Fibroblast of skin of abdomen (primary cell): ENCODE data around the gene FAM171A2.
"Not testable (repeated sequence)": the region's sequence is repeated elsewhere in the genome, so short reads cannot be mapped to it uniquely, and the experiment has no call there.

Source experiments
- DNase-seq: peaks from one replicate; pipeline ENCODE4 v3.0.0-alpha.2; 2013

The FAM171A2 gene

GRCh38 chr17:44383363-44383762, 19.7 kb upstream of the FAM171A2 start:
- no peak for DNase-seq

GRCh38 chr17:44382917-44383316, 19.3 kb upstream of the FAM171A2 start:
- DNase-seq = no peak

GRCh38 chr17:44381810-44382305, 18.2 kb upstream of the FAM171A2 start:
- DNase-seq = no peak

GRCh38 chr17:44380767-44381166, 17.1 kb upstream of the FAM171A2 start:
- DNase-seq = no peak

DNA sequence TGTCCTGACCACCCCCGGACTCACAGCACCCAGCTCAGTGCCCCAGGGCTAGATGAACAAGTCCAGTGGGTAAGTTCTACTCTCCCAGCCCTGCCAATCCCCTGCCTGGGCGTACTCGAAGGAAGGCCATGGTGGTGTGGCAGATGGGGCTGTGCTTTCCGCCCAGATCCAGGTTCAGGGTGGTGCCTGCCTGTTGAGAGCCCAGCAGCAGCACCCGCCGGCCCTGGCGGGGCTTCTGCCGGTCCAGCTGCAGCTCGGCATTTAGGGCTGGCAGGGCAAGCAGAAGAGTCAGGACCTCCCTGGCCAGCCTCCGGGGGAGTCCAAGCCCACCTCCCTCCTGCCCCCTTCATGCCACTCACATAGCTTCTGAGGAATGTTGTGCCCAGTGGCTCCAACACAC, 16.2 kb upstream of the FAM171A2 start:
- DNase-seq = no peak

- DNase-seq = no peak
Observed at GRCh38 chr17:44378171-44378705, 14.6 kb upstream of the FAM171A2 start.

- no peak for DNase-seq
Observed at GRCh38 chr17:44376779-44377178, 13.1 kb upstream of the FAM171A2 start.

GRCh38 chr17:44376124-44376523, 12.5 kb upstream of the FAM171A2 start:
- no peak for DNase-seq

GRCh38 chr17:44375196-44376017, 11.8 kb upstream of the FAM171A2 start:
- DNase-seq = no peak

DNA sequence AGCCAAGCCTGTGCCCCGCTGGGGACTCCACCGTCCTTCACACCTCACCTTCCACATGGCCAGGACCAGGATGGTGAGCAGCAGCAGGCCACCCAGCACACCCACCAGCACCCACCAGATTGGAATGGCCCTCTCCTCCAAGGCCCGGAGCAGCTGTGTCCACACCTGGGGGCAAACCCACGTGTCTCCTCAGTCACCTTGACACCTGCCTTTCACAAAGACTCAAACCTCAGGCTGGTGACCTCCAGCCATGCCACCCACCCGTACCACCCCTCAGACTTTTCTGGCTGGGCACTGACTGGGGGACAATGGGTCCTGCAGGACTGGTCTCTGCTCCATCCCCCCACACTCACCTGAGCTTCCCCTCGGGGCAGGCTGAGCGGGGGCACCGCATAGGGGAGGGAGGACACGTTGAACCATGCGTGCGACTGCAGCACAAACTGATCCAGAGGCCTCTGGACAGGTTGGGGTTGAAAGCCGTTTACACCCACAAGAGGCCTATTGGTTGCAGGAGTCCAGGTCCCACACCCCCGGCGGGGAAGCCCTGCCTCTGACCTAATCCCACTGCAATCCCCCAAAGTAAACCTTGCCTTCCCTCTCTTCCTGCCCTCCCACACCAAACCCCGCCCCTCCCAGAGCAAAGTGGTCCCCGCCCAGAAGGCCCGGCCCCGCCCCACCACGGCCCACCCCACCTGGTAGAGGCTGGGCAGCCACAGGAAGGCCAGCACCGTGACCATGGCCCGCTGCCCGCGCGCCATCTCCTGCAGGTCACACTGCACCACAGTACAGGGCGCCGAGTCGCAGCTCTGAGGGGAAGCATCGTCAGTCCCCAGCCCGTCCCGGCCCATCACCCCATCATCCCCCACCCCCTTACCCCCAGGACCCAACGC, 10.9 kb upstream of the FAM171A2 start:
- DNase-seq = no peak

DNA sequence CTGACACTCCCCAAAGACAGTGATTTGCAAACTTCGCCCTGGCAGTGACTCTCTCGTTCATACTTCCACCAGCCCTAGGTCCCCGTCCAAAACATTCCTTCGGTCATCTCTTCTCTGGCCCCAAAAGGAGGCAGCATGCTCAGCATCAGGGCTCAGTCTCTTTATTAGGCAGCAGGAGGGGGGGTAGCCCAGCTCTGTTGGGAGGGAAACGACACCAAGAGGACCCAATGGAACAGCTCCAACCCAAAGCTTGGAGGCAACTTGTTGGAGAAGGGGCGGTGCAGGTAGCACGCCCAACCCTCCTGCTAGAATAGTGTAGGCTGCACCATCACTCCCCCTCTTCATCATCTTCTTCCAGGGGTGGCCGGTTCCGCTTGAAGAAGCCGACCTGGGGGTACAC, 8.4 kb upstream of the FAM171A2 start:
- no peak for DNase-seq

- not testable (repeated sequence) for DNase-seq
Observed at GRCh38 chr17:44369414-44370023, 5.9 kb upstream of the FAM171A2 start.

- not testable (repeated sequence) for DNase-seq
Observed at GRCh38 chr17:44368391-44369243, 5.0 kb upstream of the FAM171A2 start.

DNA sequence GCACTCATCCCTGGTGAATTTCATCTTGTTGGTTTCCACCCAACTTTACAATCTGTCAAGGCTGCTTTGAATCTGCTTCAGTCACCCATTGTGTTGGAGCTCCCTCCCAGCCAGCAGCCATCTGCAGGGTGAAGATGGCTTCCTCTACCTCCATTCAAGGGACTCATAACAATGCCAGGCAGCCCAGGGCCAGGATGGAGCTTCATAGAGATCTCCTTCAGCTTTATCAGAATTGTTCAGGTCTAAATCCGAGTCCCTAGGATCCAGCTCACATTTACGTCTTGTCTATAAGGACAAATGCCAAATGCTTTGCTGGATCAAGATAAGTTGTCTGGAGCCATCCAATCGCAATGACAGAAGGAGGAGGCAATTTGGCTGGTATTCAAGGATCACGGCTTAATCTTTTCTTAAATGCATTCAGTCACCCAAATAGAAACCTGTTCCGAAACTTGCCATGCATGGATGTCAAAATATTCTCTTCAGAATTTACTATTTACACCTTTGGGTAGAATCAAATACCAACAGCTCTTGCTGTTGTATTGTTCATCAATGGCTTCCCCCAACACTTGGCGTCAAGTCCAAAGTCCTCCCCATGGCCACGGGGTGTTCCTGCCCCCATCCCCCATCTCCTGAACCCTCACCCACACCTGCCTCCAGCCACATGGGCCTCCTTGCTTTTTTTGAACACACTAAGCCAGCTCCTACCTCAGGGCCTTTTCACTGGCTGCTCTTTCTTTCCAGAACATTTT, 3.8 kb upstream of the FAM171A2 start:
- DNase-seq = no peak

- not testable (repeated sequence) for DNase-seq
Observed at GRCh38 chr17:44365051-44365450, 1.4 kb upstream of the FAM171A2 start.

GRCh38 chr17:44362949-44363612, 572 bp downstream of the FAM171A2 start:
- DNase-seq = no peak

DNA sequence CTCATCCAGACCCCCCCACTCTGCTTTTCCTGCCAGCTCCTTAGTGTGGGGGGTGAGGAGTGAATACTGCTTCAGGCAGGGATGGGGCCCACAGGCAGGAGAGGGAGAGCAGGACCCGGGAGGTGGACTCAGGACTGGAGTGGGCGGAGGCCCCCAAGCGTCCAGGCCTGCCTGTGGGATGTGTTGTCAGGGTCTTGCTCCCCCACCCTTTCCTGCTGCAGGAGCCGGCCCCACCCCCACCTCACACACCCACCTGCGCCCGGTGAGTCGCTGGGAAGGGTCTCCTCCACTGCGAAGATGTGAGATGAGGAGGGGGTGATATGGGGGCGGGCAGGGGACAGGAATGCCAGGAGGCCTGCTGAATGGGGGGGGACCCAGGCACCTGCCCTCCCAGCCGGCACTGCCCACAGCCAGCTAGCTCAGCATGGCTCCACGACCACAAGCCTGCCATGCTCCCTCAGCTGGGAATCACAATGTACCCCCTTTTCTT, 1.1 kb downstream of the FAM171A2 start:
- DNase-seq = no peak

DNA sequence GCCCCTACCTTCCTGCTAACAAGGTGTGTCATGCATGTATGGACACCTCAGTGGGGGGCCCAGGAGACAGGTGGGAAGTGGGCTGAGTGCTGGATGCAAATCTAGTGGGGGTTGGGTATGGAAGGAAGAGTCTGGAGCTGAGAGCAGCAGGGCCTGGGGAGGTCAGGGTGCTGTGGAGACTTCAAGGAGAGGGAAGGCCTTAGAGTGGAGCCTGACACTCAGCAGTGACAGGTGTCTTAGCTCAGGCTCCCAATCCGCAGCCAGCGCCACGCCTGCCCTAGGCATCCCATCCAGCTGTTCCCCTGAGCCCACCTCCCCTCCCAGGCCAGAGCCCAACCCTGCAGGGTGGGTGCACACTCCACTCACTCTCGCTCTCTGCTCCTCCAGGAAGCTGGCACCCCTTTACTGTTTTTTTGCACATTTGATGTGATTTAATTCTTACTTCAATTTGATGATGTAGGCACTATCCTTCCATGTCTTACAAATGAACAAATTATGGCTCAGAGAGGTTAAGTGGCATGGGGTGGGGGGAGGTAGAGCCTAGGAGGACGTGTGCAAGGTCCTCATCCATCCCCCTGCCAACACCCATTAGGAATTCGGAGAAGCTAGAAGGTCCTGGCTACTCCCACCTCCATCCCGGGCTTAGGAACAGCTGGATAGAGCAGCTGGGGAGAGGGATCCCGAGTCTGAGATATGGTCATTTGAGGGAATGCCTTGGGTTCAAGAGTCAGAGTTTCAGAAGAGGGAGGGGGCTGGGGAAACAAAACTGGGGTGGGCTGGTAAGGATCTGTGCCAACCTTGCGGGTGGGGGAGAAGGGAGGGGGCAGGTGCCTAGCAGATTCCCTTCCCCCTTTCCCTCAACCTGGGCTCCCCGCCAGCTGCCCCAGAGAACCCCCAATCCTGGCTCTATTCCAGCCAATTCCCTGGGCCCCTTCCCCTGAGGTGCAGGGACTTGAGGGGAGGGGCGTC, 2.1 kb downstream of the FAM171A2 start:
- DNase-seq = no peak

DNA sequence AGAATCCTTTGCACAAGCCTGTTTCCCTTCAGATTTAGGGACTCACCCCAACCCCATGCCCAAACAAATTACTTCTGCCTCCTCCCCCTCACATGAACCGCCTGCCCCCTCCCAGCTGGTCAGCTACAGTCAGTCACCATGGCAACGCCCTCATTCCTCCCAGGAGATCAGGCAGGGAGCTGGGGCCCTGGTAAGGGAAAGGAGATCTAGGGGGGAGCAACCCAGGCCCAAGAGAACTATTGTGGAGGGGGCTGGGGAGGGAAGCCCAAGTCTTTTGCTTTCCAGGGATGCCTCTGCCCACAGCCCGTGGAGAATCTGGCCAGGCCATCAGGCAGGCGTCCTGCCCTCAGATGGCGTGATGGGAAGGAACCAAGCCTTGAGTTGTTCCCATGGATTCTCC, 2.8 kb downstream of the FAM171A2 start:
- peak; percentile 49 for DNase-seq
